SIG-M5 (cell line): Measurements from ENCODE around the gene NCEH1.
"Not testable (repeated sequence)": the region's sequence is repeated elsewhere in the genome, so short reads cannot be mapped to it uniquely, and the experiment has no call there.

Source experiments
- DNase-seq: peaks from one replicate; lab custom pipeline; 2025; lab: John Stamatoyannopoulos, UW

Gene NCEH1

GRCh38 chr3:172707967-172708366, 2.9 kb downstream of the NCEH1 start:
- no peak for DNase-seq

- DNase-seq, result no peak
Observed at GRCh38 chr3:172707030-172707429, 3.8 kb downstream of the NCEH1 start.

GRCh38 chr3:172705170-172705569, 5.7 kb downstream of the NCEH1 start:
- no peak for DNase-seq

GRCh38 chr3:172704001-172704400, 6.9 kb downstream of the NCEH1 start:
- no peak for DNase-seq

- not testable (repeated sequence) for DNase-seq
Observed at GRCh38 chr3:172702731-172703130, 8.1 kb downstream of the NCEH1 start.

GRCh38 chr3:172702256-172702655, 8.6 kb downstream of the NCEH1 start:
- no peak for DNase-seq

DNA sequence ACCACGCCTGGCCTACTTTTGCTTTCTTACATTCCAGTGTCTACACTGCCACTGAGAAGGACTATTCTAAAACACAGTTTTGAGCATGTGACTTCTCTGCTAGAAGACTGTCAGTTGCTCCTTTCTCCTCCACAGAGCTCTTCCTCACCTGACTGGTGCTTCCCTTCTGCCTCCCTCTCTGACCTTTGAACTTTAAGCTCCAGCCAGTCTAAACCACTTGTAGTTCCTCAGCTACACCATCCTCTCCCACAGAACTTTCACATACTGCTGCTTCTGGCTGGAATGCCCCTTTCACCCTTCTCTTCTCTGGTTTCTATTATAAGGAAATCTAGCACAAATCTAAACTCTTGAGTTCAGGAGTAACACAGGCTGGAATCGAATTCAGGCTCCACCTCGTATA, 9.1 kb downstream of the NCEH1 start:
- DNase-seq, result no peak

GRCh38 chr3:172700936-172701455, 9.9 kb downstream of the NCEH1 start:
- DNase-seq, result no peak

DNA sequence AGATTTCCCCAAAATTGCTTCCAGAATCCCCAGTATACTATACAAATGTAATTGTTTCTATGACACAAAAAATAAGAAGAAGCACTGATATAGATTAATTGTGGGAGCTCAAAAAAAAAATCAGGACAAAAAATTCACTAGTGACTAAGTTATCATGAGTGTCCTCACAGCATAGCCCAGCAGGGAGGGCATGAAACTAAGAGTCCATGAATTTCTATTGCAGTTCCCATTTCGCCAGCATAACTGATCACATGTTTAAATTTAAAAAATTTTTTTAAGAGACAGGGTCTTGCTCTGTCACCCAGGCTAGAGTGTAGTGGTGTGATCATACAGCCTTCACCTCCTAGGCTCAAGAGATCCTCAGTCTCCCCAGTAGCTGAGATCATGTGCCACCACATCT, 10.6 kb downstream of the NCEH1 start:
- no peak for DNase-seq

DNA sequence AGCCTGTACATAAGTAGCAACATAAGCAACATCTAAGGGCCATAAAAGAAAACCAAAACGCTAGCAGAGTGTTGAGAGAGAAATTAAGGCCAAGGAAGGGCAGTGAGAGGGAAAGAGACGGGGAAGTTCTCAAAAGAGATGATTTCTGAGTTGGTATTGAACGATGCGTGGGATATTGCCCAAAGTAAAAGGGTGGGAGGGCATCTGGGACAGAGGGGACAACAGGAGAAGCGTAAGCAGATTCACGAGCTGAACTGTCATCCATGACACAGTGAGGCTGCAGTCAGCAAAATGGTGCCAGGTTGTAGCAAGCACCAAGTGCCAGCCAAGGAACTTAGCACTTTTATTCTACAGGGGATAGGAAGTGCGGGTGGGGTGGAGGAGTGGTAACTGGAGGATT, 11.8 kb downstream of the NCEH1 start:
- DNase-seq, result no peak

GRCh38 chr3:172698631-172699030, 12.2 kb downstream of the NCEH1 start:
- DNase-seq, result no peak

- no peak for DNase-seq
Observed at GRCh38 chr3:172697558-172697957, 13.3 kb downstream of the NCEH1 start.

- DNase-seq, result no peak
Observed at GRCh38 chr3:172696357-172696756, 14.5 kb downstream of the NCEH1 start.

DNA sequence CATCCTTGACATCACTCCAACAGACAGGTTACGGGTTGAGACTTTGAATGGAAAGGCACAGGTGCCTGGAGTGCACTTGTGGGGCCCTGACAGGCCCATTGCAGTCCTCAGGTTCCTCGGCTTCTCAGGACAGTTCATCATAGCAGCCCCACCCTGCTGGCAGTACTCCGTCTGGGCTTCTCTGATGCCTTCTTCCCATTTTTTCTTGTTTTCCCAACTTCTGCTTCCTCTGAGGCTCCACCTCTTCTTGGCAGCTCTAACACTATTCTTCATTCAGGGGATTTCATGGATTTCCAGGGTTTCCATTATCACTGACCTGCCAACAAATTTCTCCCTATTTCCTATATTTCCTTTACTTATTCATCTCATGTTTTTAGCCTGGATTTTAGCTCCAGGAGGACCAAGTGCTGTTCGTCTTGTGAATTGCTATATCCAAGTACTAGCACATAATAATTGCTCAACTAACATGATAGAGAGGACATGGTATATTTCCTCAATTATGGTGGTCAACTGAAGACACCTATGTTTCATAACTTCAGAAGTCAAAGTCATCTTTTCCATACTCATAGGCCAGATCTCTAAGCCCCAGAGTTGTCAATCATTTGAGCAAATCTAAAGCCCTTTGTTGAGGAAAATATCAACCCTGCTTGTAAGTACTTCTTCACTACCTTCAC, 16.2 kb downstream of the NCEH1 start:
- no peak for DNase-seq

DNA sequence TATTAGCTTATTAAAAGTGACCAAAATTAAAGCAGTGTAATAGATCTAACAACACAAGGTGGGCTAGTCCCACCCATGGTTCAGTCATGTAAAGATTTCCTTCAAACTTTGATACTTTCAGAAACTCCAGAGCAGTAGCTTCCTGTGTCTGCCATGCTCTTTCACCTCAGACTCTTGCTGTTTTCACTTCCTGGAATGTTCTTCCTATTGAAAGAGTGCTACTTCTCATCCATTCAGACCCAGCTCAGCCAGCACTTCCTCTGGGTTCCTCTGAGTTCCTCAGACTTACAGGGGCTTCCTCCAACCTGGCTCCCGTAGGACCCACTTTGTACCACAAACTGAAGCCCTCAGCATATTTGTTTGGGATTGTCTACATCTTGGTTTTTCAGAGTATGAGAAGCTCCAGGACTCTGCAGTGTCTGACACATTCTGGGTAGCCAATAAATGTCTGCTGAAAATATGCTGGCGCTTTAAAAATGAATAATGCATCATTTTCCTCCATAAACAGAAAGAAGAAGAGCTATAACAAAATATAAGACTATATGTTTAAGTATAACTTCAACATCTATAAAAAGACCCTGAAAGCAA, 18.0 kb downstream of the NCEH1 start:
- no peak for DNase-seq

DNA sequence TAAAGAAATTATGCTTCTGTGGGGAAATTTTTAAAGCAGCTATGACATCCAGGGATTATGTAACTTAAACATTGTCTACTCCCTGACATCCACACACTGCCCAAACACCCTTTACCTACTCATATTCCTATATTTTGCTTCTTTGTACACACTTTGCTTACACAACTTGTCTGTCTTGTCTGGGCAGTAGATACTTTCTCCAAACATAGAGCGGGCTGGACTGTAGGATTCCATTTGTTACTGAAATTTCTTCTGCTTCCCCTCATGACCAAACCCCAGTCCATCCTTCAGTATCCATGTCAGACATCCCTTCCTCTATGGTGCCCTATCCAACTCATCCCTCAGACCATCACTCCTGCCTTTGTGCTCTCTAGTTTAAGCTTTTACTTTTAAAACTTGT, 19.9 kb downstream of the NCEH1 start:
- DNase-seq, result no peak

- no peak for DNase-seq
Observed at GRCh38 chr3:172688588-172688987, 22.3 kb downstream of the NCEH1 start.

DNA sequence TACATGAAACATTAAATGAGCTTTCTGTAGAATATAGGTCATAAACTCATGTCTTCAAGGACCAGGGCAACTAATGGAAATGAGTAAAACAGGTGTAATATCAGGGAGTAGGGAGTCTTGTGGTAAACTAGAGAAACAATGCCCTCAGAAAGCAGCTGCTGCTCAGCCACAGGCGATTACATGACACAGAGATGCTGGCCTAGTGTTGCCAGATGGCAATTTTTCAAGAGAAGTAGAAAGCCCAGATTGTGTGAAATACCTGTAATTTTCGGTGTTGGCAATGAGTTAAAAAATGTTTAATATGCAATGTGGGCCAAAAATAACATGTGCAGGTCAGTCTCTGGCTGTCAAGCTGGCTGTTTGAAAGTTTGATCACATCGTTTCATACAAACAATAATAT, 23.4 kb downstream of the NCEH1 start:
- DNase-seq, result no peak

- DNase-seq, result no peak
Observed at GRCh38 chr3:172685331-172686214, 25.3 kb downstream of the NCEH1 start.

- DNase-seq, result no peak
Observed at GRCh38 chr3:172680684-172681083, 30.2 kb downstream of the NCEH1 start.

GRCh38 chr3:172679599-172679998, 31.3 kb downstream of the NCEH1 start:
- DNase-seq, result no peak

DNA sequence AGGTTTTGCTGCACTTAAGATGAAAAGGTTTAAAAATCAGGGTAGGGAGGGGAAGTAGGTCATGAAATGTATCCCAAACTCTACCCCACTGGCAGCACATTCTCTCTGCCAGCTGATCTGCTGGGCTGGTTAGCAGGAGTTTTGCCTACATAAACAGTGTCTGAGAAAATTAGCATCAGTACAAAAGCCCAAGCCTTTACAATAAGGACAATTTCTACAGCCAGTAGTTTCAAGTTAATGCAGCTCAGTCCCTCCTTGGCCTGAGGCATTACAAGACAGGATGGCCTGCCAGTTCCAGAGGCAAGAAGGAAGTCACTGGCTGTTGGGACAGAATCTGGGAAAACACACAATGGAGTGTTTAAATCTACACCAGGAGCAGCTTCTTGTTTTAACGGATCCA, 32.8 kb downstream of the NCEH1 start:
- DNase-seq, result no peak
